Measurements from ENCODE around the gene HOXA6. TPM values are rescaled to one million over a fixed set of nuclear protein-coding genes. Genes with fewer than 3 reads are reported as not detected.

The HOXA6 gene
- total and polyA plus RNA-seq, 2 donors (not counting 3 experiments of a cell fraction or from before 2014, with no cell fraction given), result 10.0 to 20.7 TPM

DNA sequence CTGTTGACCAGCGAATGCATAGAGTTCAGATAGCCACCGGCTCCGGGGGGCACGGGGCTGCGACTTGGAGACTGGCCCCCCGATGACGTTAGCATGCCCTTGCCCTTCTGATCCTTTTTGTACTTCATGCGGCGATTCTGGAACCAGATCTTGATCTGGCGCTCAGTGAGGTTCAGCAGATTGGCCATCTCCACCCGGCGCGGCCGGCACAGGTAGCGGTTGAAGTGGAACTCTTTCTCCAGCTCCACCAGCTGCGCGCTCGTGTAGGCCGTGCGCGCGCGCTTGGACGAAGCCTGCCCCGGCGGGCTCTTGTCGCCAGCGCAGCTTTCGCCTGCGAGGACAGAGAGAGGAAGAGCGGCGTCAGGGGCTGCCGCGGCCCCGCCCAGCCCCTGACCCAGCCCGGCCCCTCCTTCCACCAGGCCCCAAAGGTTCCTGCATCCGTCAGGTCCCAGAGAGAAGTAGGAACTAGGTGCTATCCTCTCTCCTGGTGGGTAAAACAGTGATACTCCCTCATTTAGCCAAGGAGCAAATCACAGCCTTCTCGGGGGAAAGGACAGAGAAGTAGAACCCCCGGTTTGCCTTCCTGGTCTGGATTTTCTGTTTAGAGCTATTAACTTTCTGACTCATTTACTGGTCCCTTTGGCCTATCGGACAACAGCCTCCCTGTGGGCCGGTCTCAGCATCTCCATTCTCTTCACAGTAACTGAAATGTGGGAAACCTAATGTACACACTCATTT is 39.0 kb downstream of the HOXA6 start:
- no peaks in the 10 kb centered on the region for H3K9me3 ChIP-seq (replicated peaks; ENCODE audit: control insufficient read depth, insufficient read depth, low read length)
- ChIA-PET POLR2A (interaction anchor here (1.0 to 1.4 kb wide), 3 partner anchors 9 to 12 kb away, joined by 3 to 4 read pairs (median 3); no protein-coding TSS in a partner anchor), CTCF (interaction anchor here (0.6 to 5.4 kb wide), 7 partner anchors 10 to 254 kb away, joined by 3 to 70 read pairs (median 8); partner anchors contain the start of genes HOXA1 and HOXA4)
- peak; percentile 44 for TF ChIP-seq POLR2A (IDR thresholded peaks at IDR 0.05; ENCODE audit: low read depth, low read length)
- peak; percentile 25 for TF ChIP-seq FOS (IDR thresholded peaks at IDR 0.05; ENCODE audit: borderline replicate concordance, insufficient read depth, low read length)
- no peak for TF ChIP-seq MYC (IDR thresholded peaks at IDR 0.05; ENCODE audit: low read depth, low read length)
- TF ChIP-seq POLR2AphosphoS5 (IDR thresholded peaks at IDR 0.05; ENCODE audit: insufficient read depth, low read depth, low read length), result peak; percentile 40
- TF ChIP-seq, protein P1, sequence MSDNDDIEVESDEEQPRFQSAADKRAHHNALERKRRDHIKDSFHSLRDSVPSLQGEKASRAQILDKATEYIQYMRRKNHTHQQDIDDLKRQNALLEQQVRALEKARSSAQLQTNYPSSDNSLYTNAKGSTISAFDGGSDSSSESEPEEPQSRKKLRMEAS (IDR thresholded peaks at IDR 0.05; ENCODE audit: insufficient read depth, insufficient read length), result no peak
- peak in 1 of 2 donors; percentile 8 for TF ChIP-seq CTCF (IDR thresholded peaks at IDR 0.05; ENCODE audit: extremely low read depth in 1 of 2, insufficient read depth in 1 of 2, low read depth in 1 of 2, low read length in 2 of 2)
- no peaks in the 10 kb centered on the region for H3K27me3 ChIP-seq (ENCODE audit: control insufficient read depth in 2 of 2, insufficient read depth in 2 of 2, low read length in 2 of 2)
- peak overlapping the region in 1 of 3 experiments; percentile 11 for H3K4me3 ChIP-seq (replicated peaks in 1 of 3; ENCODE audit: insufficient read depth in 1 of 3, low read depth in 1 of 3, low read length in 3 of 3)
- H3K36me3 ChIP-seq (ENCODE audit: control insufficient read depth in 2 of 2, extremely low read depth in 1 of 2, insufficient read depth in 2 of 2, low read length in 2 of 2), result peaks cover 0 to 5% of the 10 kb centered on the region in 2 experiments
- peak; percentile 72 for DNase-seq (ENCODE audit: low read depth, low spot score)
- no TSS peak for BruUV-seq (replicated peaks)
- H3K4me1 ChIP-seq (ENCODE audit: control insufficient read depth, extremely low read depth, insufficient read depth, low read length), result peaks cover 93% of the 10 kb centered on the region
- no peaks in the 10 kb centered on the region for H3K9me1 ChIP-seq (replicated peaks; ENCODE audit: control insufficient read depth, extremely low read depth, insufficient read depth, low read length)
- dilution Hi-C loops (cut with MboI; ENCODE audit: extremely low pct_ligation_motif_present, low sequenced_read_pairs) (no loop called here), intact Hi-C loops (cut with micrococcal nuclease) (loop anchor here (5.0 kb wide), 1 partner anchor 906 kb away; the partner anchor contains the start of genes CBX3 and HNRNPA2B1)
- no peaks in the 10 kb centered on the region for H4K20me1 ChIP-seq (replicated peaks; ENCODE audit: control insufficient read depth, extremely low read depth, insufficient read depth, low read length)
- H2AFZ ChIP-seq (ENCODE audit: low read depth, low read length), result no peak overlapping the region
- peak; percentile 70 for FAIRE-seq
- peaks cover 74% of the 10 kb centered on the region for H3K79me2 ChIP-seq (ENCODE audit: control insufficient read depth, insufficient read depth, low read length)
- H3K27ac ChIP-seq (ENCODE audit: insufficient read depth, low read depth, low read length), result peak overlapping the region; percentile 88
- H3K9ac ChIP-seq (replicated peaks; ENCODE audit: extremely low read depth, insufficient read depth, low read length), result peak overlapping the region; percentile 25
- H3K4me2 ChIP-seq (ENCODE audit: insufficient read depth, low read length), result peak overlapping the region; percentile 6

Data from endothelial cell of umbilical vein (primary cell).